Skeletal muscle satellite cell (primary cell): Measurements from ENCODE around the gene KCTD12.

ENCODE experiments used
- H3K27me3 ChIP-seq: 2 replicates; pipeline ENCODE4 v1.7.0; 2013; ENCODE audit warnings: low read length; ENCODE audit not compliant: control insufficient read depth, insufficient read depth
- H3K36me3 ChIP-seq: 2 replicates; pipeline ENCODE4 v1.7.0; 2013; ENCODE audit warnings: mild to moderate bottlenecking, control low read depth, low read length; ENCODE audit not compliant: insufficient read depth
- H3K4me1 ChIP-seq: 2 replicates; pipeline ENCODE4 v1.7.0; 2013; ENCODE audit warnings: low read length; ENCODE audit not compliant: control insufficient read depth, insufficient read depth
- H3K4me2 ChIP-seq: 2 replicates; pipeline ENCODE4 v1.7.0; 2013; ENCODE audit warnings: mild to moderate bottlenecking, low read length
- H3K4me3 ChIP-seq: 2 replicates; pipeline ENCODE4 v1.7.0; 2013; ENCODE audit warnings: low read length
- H3K9ac ChIP-seq: 2 replicates; pipeline ENCODE4 v1.7.0; 2013; ENCODE audit warnings: mild to moderate bottlenecking, low read depth, low read length, moderate library complexity
- H3K9me3 ChIP-seq: replicated peaks from 2 replicates; pipeline ENCODE4 v1.7.0; 2013; ENCODE audit warnings: mild to moderate bottlenecking, control low read depth, low read length

Gene KCTD12

DNA sequence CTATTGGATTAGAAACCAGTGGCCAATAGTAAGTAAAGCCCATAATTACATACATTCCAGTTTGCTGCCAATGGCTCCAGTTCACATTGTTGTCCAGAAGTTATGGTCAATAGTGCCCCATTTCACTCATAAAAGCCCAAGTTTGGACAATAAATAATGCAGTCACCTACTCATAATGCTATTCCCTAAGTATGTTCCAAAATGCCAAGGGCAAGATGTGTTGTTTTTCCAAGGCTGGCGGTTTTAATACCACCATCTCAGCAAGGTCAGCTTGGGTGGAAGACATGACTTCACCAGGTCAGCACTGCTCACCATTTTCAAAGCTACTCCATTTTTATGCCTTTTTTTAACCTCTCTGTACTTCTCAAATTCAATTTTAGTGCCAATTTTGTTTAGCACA, 32.7 kb downstream of the KCTD12 start:
- no peaks in the 10 kb centered on the region for H3K9me3 ChIP-seq
- H3K9ac ChIP-seq: no peak overlapping the region
- no peak overlapping the region for H3K4me3 ChIP-seq
- peaks cover 42% of the 10 kb centered on the region for H3K4me1 ChIP-seq
- H3K36me3 ChIP-seq: no peaks in the 10 kb centered on the region
- H3K4me2 ChIP-seq: no peak overlapping the region
- no peaks in the 10 kb centered on the region for H3K27me3 ChIP-seq

DNA sequence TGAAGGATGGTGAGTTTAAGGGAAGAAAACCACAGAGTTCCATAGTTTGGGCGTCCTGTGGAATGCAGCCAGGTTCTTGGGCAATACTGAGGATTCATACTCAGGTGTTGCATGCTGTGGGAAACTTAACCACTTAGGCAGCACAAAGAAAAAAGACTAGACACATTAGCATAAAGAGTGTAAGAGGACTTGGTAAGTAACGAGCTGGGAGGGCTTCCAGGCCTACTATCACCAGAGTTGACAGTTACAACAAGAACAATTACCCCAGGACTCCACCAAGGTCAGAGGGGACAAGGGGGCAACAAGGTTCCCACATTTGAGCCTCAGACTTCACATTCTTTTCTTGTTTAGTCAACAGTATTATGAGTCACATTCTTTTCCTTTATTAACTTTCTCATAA, 33.2 kb downstream of the KCTD12 start:
- Histone ChIP-seq H3K4me2 (peak overlapping the region; percentile 12), H3K36me3 (no peaks in the 10 kb centered on the region), H3K9ac (no peak overlapping the region), H3K4me3 (no peak overlapping the region), H3K4me1 (peaks cover 42% of the 10 kb centered on the region), H3K9me3 (no peaks in the 10 kb centered on the region), H3K27me3 (no peaks in the 10 kb centered on the region)

DNA sequence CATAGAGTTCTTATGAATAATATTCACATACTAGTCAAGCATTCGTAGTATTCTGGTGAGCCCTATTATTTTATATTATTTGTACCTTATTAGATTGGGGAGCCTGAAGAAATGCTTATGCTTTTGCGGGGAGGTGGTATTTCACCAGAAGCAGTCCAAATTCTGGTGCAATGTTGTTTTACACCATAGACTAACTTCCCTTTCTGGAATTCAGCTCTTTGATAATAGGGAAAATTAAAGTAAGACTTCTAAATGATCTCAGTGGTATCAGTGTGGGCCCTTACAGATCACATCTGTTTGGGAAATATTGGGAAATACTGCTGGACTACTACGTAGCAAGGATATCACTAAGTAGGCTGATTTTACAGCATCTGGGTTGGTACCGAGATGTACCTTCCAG, 34.2 kb downstream of the KCTD12 start:
- no peak overlapping the region for H3K9ac ChIP-seq
- H3K36me3 ChIP-seq: no peaks in the 10 kb centered on the region
- H3K4me1 ChIP-seq: peaks cover 42% of the 10 kb centered on the region

DNA sequence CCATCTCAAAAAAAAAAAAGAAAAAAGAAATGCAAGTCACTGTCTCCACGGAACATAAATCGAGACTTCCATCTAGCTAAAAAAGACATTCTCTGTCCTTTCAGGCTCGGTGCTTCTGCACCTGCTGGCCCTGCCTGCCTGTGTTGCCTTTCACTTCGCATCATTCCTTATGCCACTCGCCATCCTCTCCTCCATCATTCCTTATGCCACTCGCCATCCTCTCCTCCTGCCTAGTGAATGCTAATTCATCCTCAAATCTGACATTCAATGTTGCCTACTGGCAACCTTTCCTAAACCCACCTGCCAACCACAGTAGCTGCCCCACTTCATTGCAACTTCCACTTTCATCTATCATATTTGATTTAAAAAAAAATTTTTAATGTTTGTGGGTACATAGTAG, 36.7 kb downstream of the KCTD12 start:
- Histone ChIP-seq H3K4me1 (peaks cover 32% of the 10 kb centered on the region), H3K27me3 (no peaks in the 10 kb centered on the region), H3K4me2 (no peak overlapping the region), H3K9ac (no peak overlapping the region), H3K9me3 (no peaks in the 10 kb centered on the region), H3K4me3 (no peak overlapping the region), H3K36me3 (no peaks in the 10 kb centered on the region)

More for the DNA sequence above, 34.2 kb downstream of the KCTD12 start:
- Histone ChIP-seq H3K9me3 (no peaks in the 10 kb centered on the region), H3K4me2 (no peak overlapping the region), H3K4me3 (no peak overlapping the region), H3K27me3 (no peaks in the 10 kb centered on the region)

DNA sequence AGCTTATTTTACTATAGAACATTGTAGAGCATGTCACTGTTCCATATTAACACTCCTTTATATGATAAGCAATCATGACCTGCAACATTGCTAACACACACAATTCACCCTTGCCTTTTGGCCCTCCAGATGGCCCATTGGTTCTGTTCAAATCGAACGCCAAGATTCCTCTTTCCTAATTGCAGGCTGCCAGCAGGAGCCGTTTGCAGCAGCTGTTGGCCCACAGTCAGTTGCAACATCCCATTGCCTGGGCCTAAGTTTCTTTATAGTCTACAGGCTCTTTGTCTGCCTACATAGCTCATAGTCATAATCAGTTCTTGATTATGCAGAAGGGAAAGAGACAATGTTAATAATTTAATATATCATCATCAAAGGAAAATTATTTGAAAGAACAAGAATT, 37.6 kb downstream of the KCTD12 start:
- H3K27me3 ChIP-seq: no peaks in the 10 kb centered on the region
- H3K36me3 ChIP-seq: no peaks in the 10 kb centered on the region
- H3K4me1 ChIP-seq: peaks cover 23% of the 10 kb centered on the region
- no peak overlapping the region for H3K9ac ChIP-seq
- no peaks in the 10 kb centered on the region for H3K9me3 ChIP-seq
- no peak overlapping the region for H3K4me2 ChIP-seq
- no peak overlapping the region for H3K4me3 ChIP-seq

DNA sequence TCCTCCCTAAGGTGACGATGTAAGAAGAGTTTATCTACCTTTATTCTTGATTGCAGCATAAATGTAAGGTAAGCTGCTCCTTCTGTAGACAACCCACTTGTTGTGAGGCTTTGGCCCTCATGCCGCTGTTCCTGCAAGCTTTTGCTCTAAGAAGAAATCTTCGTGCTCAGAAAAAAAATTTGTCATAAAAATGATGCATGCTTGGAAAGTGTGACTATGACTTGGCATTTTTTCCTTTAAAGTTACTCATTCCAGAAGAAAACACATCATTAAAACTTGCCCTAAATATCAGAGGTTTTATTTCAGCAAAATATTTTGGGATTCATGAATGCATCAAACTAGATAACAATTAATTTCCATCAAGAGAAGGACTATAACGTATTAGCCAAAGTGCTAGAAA, 39.8 kb downstream of the KCTD12 start:
- H3K36me3 ChIP-seq: no peaks in the 10 kb centered on the region
- H3K4me3 ChIP-seq: no peak overlapping the region
- H3K4me1 ChIP-seq: peaks cover 10% of the 10 kb centered on the region
- peak overlapping the region; percentile 36 for H3K9ac ChIP-seq
- H3K27me3 ChIP-seq: no peaks in the 10 kb centered on the region
- H3K9me3 ChIP-seq: no peaks in the 10 kb centered on the region
- H3K4me2 ChIP-seq: peak overlapping the region; percentile 50

DNA sequence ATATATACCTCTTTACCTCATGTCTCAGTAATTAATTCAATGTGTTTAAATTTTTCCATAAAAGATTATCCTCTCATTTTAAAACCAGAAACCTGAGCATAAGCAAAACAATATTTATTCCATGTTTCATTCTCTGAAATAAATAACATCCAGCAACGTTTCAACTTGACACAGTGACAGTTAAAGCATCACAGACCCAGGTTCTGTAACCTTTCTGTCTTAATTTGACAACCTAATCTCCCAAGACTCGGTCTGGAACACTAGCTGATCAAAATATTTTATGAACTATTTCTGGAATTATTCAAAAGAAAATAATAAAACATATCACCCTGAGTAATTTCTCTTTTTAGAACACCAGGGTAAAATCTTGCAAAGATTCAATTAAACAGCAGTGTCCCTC, 40.3 kb downstream of the KCTD12 start:
- peaks cover 10% of the 10 kb centered on the region for H3K4me1 ChIP-seq
- no peak overlapping the region for H3K4me3 ChIP-seq
- no peaks in the 10 kb centered on the region for H3K27me3 ChIP-seq
- H3K9ac ChIP-seq: peak overlapping the region; percentile 36
- H3K36me3 ChIP-seq: no peaks in the 10 kb centered on the region
- no peak overlapping the region for H3K4me2 ChIP-seq
- H3K9me3 ChIP-seq: no peaks in the 10 kb centered on the region

DNA sequence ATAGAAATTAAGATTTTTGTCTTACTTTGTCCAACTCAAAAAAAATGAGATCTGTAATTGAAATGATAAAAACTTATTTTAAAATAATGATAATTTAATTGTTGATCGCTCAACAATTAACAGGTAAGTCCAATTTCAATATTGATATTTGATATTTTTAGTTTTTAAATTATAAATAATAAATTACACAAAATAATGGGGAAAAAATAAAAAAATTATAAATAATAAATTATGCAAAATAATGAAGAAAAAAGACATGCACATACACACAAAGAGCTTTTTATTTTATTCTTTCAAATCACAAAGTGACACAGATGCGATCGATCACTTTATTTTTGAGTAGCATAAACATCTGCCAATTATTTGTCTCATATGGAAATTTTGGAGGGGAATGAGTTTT, 40.8 kb downstream of the KCTD12 start:
- Histone ChIP-seq H3K4me2 (no peak overlapping the region), H3K36me3 (no peaks in the 10 kb centered on the region), H3K27me3 (no peaks in the 10 kb centered on the region), H3K9me3 (no peaks in the 10 kb centered on the region), H3K4me3 (no peak overlapping the region), H3K4me1 (peaks cover 10% of the 10 kb centered on the region), H3K9ac (no peak overlapping the region)

DNA sequence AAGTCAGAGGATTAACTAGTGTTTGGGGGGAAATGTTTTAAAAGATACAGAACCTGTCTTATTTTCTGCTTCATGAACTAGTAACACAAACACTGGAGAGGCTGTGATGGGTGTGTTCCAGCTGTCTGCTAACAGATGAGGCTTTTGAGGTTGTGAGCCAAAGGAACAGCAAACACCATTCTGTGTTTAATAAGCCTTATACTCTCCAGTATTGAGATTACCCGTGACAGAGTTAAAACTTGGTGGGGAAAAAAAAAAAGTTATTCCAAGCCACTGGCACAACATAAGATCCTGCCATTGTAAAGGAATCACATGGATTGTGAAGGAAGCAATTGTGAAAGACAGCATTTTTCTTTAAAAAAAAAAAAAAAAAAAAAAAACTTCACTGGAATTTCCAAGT, 48.4 kb downstream of the KCTD12 start:
- H3K4me2 ChIP-seq: no peak overlapping the region
- no peaks in the 10 kb centered on the region for H3K36me3 ChIP-seq
- H3K9me3 ChIP-seq: no peaks in the 10 kb centered on the region
- H3K27me3 ChIP-seq: no peaks in the 10 kb centered on the region
- no peak overlapping the region for H3K9ac ChIP-seq
- H3K4me3 ChIP-seq: no peak overlapping the region
- H3K4me1 ChIP-seq: peaks cover 14% of the 10 kb centered on the region

DNA sequence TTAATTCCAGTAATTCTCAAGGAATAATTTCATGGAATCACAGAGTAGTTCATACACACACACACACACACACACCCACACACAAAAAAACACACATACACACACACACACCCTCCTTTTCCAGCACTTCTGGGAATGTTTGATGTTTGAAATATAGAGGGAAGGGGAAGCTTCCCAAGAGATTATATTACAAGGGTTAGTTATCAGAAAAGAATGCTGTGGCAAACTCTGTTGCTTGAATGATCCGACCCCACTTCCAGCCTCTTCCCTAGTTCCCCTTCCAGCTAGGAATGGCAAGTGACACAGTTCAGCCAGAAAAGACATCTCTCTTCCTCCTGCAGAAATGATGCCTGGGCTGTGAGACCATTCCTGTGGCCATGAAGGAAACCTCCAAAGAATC, 49.9 kb downstream of the KCTD12 start:
- Histone ChIP-seq H3K27me3 (no peaks in the 10 kb centered on the region), H3K9me3 (no peaks in the 10 kb centered on the region), H3K9ac (no peak overlapping the region), H3K4me2 (no peak overlapping the region), H3K4me1 (peaks cover 14% of the 10 kb centered on the region), H3K36me3 (no peaks in the 10 kb centered on the region), H3K4me3 (no peak overlapping the region)

DNA sequence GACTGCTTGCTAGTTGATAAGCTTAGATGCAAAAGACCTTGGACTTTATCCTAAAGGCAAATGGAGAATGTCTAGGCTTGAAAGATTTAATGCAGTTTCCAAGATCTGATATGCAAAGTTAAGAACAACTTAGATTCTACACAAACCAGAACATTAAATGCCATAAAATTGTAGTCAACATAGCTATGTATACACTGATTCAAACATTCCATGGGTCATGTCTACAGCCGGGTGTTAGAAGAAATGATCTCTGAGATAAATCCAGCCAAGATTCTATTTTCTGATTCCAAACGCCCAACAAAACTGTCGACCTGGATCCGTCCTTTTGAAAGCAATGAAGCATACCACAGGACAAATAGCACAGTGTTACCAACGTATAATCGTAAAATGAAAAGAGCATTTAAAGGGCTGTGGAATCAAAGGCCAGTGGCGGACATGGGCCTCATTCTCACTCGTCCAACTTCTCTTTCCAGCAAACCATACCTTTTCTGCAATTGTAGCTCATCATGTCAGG, 52.7 kb downstream of the KCTD12 start:
- H3K4me3 ChIP-seq: no peak overlapping the region
- no peaks in the 10 kb centered on the region for H3K9me3 ChIP-seq
- H3K4me1 ChIP-seq: peaks cover 24% of the 10 kb centered on the region

DNA sequence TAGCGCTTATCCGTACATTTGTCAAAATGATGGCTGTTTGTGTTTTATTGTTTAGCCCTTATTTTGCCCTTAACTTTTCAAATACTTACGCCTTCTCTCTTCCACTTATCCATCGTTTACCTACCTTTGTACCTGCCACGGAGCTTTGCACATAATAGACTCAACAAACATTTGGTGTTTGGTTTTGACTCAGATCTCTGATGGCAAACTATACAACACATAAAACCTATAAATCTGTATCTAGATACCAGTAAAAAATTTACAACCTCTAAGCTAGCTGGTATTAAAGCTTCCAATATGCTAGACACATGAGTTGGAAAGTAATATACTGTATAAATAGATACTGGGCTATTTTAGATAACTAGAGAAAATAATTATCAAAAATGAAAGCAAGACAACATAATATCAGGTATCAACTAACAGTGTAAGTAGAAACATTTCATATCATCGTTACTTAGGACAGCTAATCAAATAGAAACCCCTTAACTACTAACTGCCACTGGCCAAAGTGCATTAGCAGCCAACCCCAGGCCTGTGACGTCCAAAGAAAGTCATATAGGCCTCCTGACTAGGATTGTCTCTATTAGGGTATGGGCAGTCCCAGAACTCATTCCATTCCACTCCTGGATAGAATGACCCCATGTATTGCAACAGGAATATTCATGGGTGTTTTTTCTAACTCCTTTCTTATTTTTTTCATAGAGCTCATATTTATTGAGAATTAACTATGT, 53.8 kb downstream of the KCTD12 start:
- H3K4me2 ChIP-seq: no peak overlapping the region
- no peak overlapping the region for H3K4me3 ChIP-seq
- H3K9ac ChIP-seq: no peak overlapping the region
- H3K4me1 ChIP-seq: peaks cover 23% of the 10 kb centered on the region
- H3K9me3 ChIP-seq: no peaks in the 10 kb centered on the region
- H3K36me3 ChIP-seq: no peaks in the 10 kb centered on the region
- H3K27me3 ChIP-seq: no peaks in the 10 kb centered on the region

More for the DNA sequence above, 52.7 kb downstream of the KCTD12 start:
- no peak overlapping the region for H3K9ac ChIP-seq
- no peak overlapping the region for H3K4me2 ChIP-seq
- no peaks in the 10 kb centered on the region for H3K27me3 ChIP-seq
- no peaks in the 10 kb centered on the region for H3K36me3 ChIP-seq
